Liver (tissue), 9 donors: ENCODE data around the gene MMP14. TPM values are rescaled to one million over a fixed set of nuclear protein-coding genes. Genes with fewer than 3 reads are reported as not detected.

ENCODE experiments used
- DNase-seq: peaks from one replicate; pipeline ENCODE4 v3.0.0-alpha.2; 2017; ENCODE audit warnings: low spot score
- H3K27ac ChIP-seq, 2 donors: one replicate each; pipeline ENCODE4 v1.7.0; 2013; ENCODE audit warnings: inconsistent platforms in 2 of 2, low read length in 2 of 2, control low read depth in 1 of 2, low read depth in 1 of 2, mild to moderate bottlenecking in 1 of 2
- H3K27me3 ChIP-seq, 4 donors: one replicate each; pipeline versions ENCODE4 v1.6.1 to v1.7.0; 2013; ENCODE audit warnings: low read length in 3 of 4, inconsistent platforms in 1 of 4, mild to moderate bottlenecking in 1 of 4, moderate library complexity in 1 of 4; ENCODE audit not compliant: control insufficient read depth in 4 of 4, insufficient read depth in 4 of 4
- H3K36me3 ChIP-seq, 4 donors: one replicate each; pipeline versions ENCODE4 v1.6.1 to v1.7.0; 2013; ENCODE audit warnings: low read length in 3 of 4, mild to moderate bottlenecking in 3 of 4, low read depth in 1 of 4, moderate library complexity in 1 of 4; ENCODE audit not compliant: control insufficient read depth in 4 of 4, insufficient read depth in 3 of 4
- H3K4me1 ChIP-seq, 4 donors: one replicate each; pipeline versions ENCODE4 v1.6.1 to v1.7.0; 2013; ENCODE audit warnings: low read length in 3 of 4, mild to moderate bottlenecking in 3 of 4, moderate library complexity in 1 of 4; ENCODE audit not compliant: control insufficient read depth in 4 of 4, insufficient read depth in 4 of 4
- H3K4me3 ChIP-seq, 3 donors: one replicate each; pipeline versions ENCODE4 v1.6.1 to v1.7.0; 2013; ENCODE audit warnings: low read length in 3 of 3, control low read depth in 1 of 3, low read depth in 1 of 3, mild to moderate bottlenecking in 1 of 3
- H3K9ac ChIP-seq, 2 donors: one replicate each; pipeline ENCODE4 v1.7.0; 2013; ENCODE audit warnings: low read length in 2 of 2, mild to moderate bottlenecking in 2 of 2, moderate library complexity in 2 of 2, control low read depth in 1 of 2, low read depth in 1 of 2
- H3K9me3 ChIP-seq, 4 donors: one replicate each; pipeline versions ENCODE4 v1.6.1 to v1.7.0; 2013; ENCODE audit warnings: low read length in 3 of 4; ENCODE audit not compliant: control insufficient read depth in 4 of 4
- ATF3 ChIP-seq: IDR thresholded peaks from 2 replicates; pipeline ENCODE4 v1.6.1; 2016; ENCODE audit warnings: antibody characterized with exemption
- EGR1 ChIP-seq, 2 donors: IDR thresholded peaks; 2 replicates each; pipeline ENCODE4 v1.6.1; 2016 to 2018; ENCODE audit warnings: antibody characterized with exemption in 2 of 2, low read depth in 2 of 2
- FOXA1 ChIP-seq: IDR thresholded peaks from 2 replicates; pipeline ENCODE4 v1.6.1; 2016; ENCODE audit warnings: antibody characterized with exemption
- FOXA2 ChIP-seq: IDR thresholded peaks from 2 replicates; pipeline ENCODE4 v1.6.1; 2016; ENCODE audit warnings: antibody characterized with exemption
- GABPA ChIP-seq, 2 donors: IDR thresholded peaks in 1 of 2; conservative IDR thresholded peaks in 1 of 2; 2 replicates each; pipeline ENCODE4 v1.6.1; 2016; ENCODE audit warnings: antibody characterized with exemption in 2 of 2, mild to moderate bottlenecking in 1 of 2, moderate library complexity in 1 of 2
- HNF4A ChIP-seq, 2 donors: conservative IDR thresholded peaks; 2 replicates each; pipeline ENCODE4 v1.6.1; 2016; ENCODE audit warnings: antibody characterized with exemption in 2 of 2, mild to moderate bottlenecking in 2 of 2
- HNF4G ChIP-seq: IDR thresholded peaks from 2 replicates; pipeline ENCODE4 v1.6.1; 2016; ENCODE audit warnings: antibody characterized with exemption
- JUND ChIP-seq, 2 donors: IDR thresholded peaks; 2 replicates each; pipeline ENCODE4 v1.6.1; 2016; ENCODE audit warnings: antibody characterized with exemption in 2 of 2
- MAX ChIP-seq: IDR thresholded peaks from 2 replicates; pipeline ENCODE4 v1.6.1; 2016; ENCODE audit warnings: antibody characterized with exemption
- NR2F2 ChIP-seq: IDR thresholded peaks from 2 replicates; pipeline ENCODE4 v1.6.1; 2016; ENCODE audit warnings: antibody characterized with exemption
- RAD21 ChIP-seq, 2 donors: IDR thresholded peaks; 2 replicates each; pipeline ENCODE4 v1.6.1; 2016; ENCODE audit warnings: antibody characterized with exemption in 2 of 2, mild to moderate bottlenecking in 2 of 2
- REST ChIP-seq: IDR thresholded peaks from 2 replicates; pipeline ENCODE4 v1.6.1; 2016; ENCODE audit warnings: antibody characterized with exemption, mild to moderate bottlenecking
- RXRA ChIP-seq, 2 donors: IDR thresholded peaks; 2 replicates each; pipeline ENCODE4 v1.6.1; 2017 to 2018; ENCODE audit warnings: antibody characterized with exemption in 2 of 2, mild to moderate bottlenecking in 1 of 2
- SP1 ChIP-seq: IDR thresholded peaks from 2 replicates; pipeline ENCODE4 v1.6.1; 2018; ENCODE audit warnings: antibody characterized with exemption, mild to moderate bottlenecking
- TAF1 ChIP-seq: conservative IDR thresholded peaks from 2 replicates; pipeline ENCODE4 v1.6.1; 2016; ENCODE audit warnings: antibody characterized with exemption, mild to moderate bottlenecking
- YY1 ChIP-seq: IDR thresholded peaks from 2 replicates; pipeline ENCODE4 v1.6.1; 2016; ENCODE audit warnings: antibody characterized with exemption, mild to moderate bottlenecking
- WGBS: extraction: QIAGEN DNeasy Blood & Tissue Kit; methylation state at CpG from one replicate; pipeline ENCODE4 v1.1.7; 2013; 5-methylcytosine and 5-hydroxymethylcytosine counted together
- polyA plus RNA-seq, 2 donors: library from polyadenylated mRNA; stranded (reverse) in 1 of 2; unstranded in 1 of 2; fragments of 200-250 nt in 1 of 2; fragments of >200 nt in 1 of 2; fragmentation: Nextera tagmentation in 1 of 2; extraction: Ambion mirVana in 1 of 2; gene quantifications; one replicate each; pipeline versions ENCODE4 v1.2.1 to v1.2.3, GENCODE V29; 2013 to 2015
- total RNA-seq, 2 donors: library from RNA; depleted of rRNA; stranded (reverse); fragments of >200 nt; gene quantifications; one replicate each; pipeline ENCODE4 v1.2.3, GENCODE V29; 2014
- TF ChIP-seq, protein P1 (sequence below): IDR thresholded peaks from 2 replicates; pipeline ENCODE4 v1.6.1; 2016; ENCODE audit warnings: antibody characterized with exemption
- TF ChIP-seq, protein P2 (sequence below): fragments of 150-350 bp; IDR thresholded peaks from 2 replicates; pipeline ENCODE4 v1.5.1; 2017; ENCODE audit warnings: improper control_type of control experiment, low read depth, low read length; ENCODE audit not compliant: missing input control
- donor health status: healthy.
- donor health status: healthy.
- donor health status: healthy.
- donor health status: healthy.
- donor health status: healthy.

Gene MMP14
- total and polyA plus RNA-seq, 4 donors, result 0.86 to 10.6 (median 8.0) TPM

- H3K4me3 ChIP-seq, result no peak overlapping the region
- no peak overlapping the region for H3K27ac ChIP-seq
- H3K4me1 ChIP-seq, result peaks cover 0 to 4% (median under 1%) of the 10 kb centered on the region in 4 donors
- TF ChIP-seq FOXA1 (no peak), HNF4G (no peak), REST (no peak), NR2F2 (no peak), YY1 (no peak), RXRA (IDR thresholded peaks at IDR 0.05) (no peak), HNF4A (conservative IDR thresholded peaks at IDR 0.05) (no peak), TAF1 (no peak), FOXA2 (no peak), SP1 (no peak), JUND (IDR thresholded peaks at IDR 0.05) (no peak), MAX (no peak), RAD21 (IDR thresholded peaks at IDR 0.05) (no peak), EGR1 (IDR thresholded peaks at IDR 0.05; ENCODE audit: low read depth in 2 of 2) (no peak), ATF3 (no peak)
- TF ChIP-seq, protein P1, sequence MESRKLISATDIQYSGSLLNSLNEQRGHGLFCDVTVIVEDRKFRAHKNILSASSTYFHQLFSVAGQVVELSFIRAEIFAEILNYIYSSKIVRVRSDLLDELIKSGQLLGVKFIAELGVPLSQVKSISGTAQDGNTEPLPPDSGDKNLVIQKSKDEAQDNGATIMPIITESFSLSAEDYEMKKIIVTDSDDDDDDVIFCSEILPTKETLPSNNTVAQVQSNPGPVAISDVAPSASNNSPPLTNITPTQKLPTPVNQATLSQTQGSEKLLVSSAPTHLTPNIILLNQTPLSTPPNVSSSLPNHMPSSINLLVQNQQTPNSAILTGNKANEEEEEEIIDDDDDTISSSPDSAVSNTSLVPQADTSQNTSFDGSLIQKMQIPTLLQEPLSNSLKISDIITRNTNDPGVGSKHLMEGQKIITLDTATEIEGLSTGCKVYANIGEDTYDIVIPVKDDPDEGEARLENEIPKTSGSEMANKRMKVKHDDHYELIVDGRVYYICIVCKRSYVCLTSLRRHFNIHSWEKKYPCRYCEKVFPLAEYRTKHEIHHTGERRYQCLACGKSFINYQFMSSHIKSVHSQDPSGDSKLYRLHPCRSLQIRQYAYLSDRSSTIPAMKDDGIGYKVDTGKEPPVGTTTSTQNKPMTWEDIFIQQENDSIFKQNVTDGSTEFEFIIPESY, result no peak
- TF ChIP-seq, protein P2, sequence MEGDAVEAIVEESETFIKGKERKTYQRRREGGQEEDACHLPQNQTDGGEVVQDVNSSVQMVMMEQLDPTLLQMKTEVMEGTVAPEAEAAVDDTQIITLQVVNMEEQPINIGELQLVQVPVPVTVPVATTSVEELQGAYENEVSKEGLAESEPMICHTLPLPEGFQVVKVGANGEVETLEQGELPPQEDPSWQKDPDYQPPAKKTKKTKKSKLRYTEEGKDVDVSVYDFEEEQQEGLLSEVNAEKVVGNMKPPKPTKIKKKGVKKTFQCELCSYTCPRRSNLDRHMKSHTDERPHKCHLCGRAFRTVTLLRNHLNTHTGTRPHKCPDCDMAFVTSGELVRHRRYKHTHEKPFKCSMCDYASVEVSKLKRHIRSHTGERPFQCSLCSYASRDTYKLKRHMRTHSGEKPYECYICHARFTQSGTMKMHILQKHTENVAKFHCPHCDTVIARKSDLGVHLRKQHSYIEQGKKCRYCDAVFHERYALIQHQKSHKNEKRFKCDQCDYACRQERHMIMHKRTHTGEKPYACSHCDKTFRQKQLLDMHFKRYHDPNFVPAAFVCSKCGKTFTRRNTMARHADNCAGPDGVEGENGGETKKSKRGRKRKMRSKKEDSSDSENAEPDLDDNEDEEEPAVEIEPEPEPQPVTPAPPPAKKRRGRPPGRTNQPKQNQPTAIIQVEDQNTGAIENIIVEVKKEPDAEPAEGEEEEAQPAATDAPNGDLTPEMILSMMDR, result no peak
- no peaks in the 10 kb centered on the region for H3K9me3 ChIP-seq
- WGBS, result 84% methylated on average over 4 of the region's 4 CpGs
- DNase-seq, result no peak
- no peaks in the 10 kb centered on the region for H3K27me3 ChIP-seq
- H3K9ac ChIP-seq, result no peak overlapping the region
- no peaks in the 10 kb centered on the region for H3K36me3 ChIP-seq
These were observed 52.3 kb downstream of the MMP14 start for GRCh38 chr14:22888662-22889061.

- no peak overlapping the region for H3K27ac ChIP-seq
- no peaks in the 10 kb centered on the region for H3K27me3 ChIP-seq
- no peaks in the 10 kb centered on the region for H3K36me3 ChIP-seq
- DNase-seq, result no peak
- H3K4me3 ChIP-seq, result no peak overlapping the region
- WGBS, result 94% methylated on average over 1 of the region's 1 CpG
- no peak overlapping the region for H3K9ac ChIP-seq
- H3K9me3 ChIP-seq, result no peaks in the 10 kb centered on the region
- peaks cover 0 to 4% (median under 1%) of the 10 kb centered on the region in 4 donors for H3K4me1 ChIP-seq
- TF ChIP-seq EGR1 (IDR thresholded peaks at IDR 0.05; ENCODE audit: low read depth in 2 of 2) (no peak), JUND (IDR thresholded peaks at IDR 0.05) (no peak), RAD21 (IDR thresholded peaks at IDR 0.05) (no peak), HNF4G (no peak), SP1 (no peak), FOXA2 (no peak), HNF4A (conservative IDR thresholded peaks at IDR 0.05) (no peak), YY1 (no peak), GABPA (IDR thresholded peaks at IDR 0.05 in 1 of 2, conservative IDR thresholded peaks at IDR 0.05 in 1 of 2) (no peak), ATF3 (no peak), RXRA (IDR thresholded peaks at IDR 0.05) (no peak), REST (no peak)
- TF ChIP-seq, protein P2, result no peak
These were observed 54.0 kb downstream of the MMP14 start for GRCh38 chr14:22890416-22890815.
